Stimulated activated CD8-positive, alpha-beta memory T cell treated with anti-CD3 and anti-CD28 coated beads, Interleukin-15, amount 100 ng/mL, for 4 hours (primary cell): ENCODE data around the gene PSTPIP1.

ENCODE experiments used
- DNase-seq, 2 donors: peaks; one replicate each; pipeline ENCODE4 v3.0.0-alpha.2; 2020; ENCODE audit warnings: low read depth in 2 of 2

PSTPIP1 gene

GRCh38 chr15:77069521-77070121 is 74.7 kb downstream of the PSTPIP1 start:
- DNase-seq, result no peak

GRCh38 chr15:77070180-77070494 is 75.2 kb downstream of the PSTPIP1 start:
- DNase-seq, result no peak

GRCh38 chr15:77070495-77071304 is 75.8 kb downstream of the PSTPIP1 start, which contains the start of gene TSPAN3:
Gene TSPAN3 (minus strand): TSS chr15:77071109. CDS start chr15:77070954, 155 bp downstream.
- DNase-seq, result peak; percentile 83 to 87

GRCh38 chr15:77071305-77072223 is 76.6 kb downstream of the PSTPIP1 start:
- no peak for DNase-seq

GRCh38 chr15:77074350-77074749 is 79.4 kb downstream of the PSTPIP1 start:
- DNase-seq, result no peak

- no peak for DNase-seq
Measured at GRCh38 chr15:77075528-77075927, 80.6 kb downstream of the PSTPIP1 start.

GRCh38 chr15:77076323-77076915 is 81.5 kb downstream of the PSTPIP1 start:
- DNase-seq, result no peak

GRCh38 chr15:77081971-77082370 is 87.0 kb downstream of the PSTPIP1 start:
- no peak for DNase-seq

- DNase-seq, result peak in 1 of 2 donors; percentile 17
Measured at GRCh38 chr15:77083381-77084160, 88.6 kb downstream of the PSTPIP1 start.

GRCh38 chr15:77084436-77084835 is 89.5 kb downstream of the PSTPIP1 start:
- no peak for DNase-seq

- DNase-seq, result no peak
Measured at GRCh38 chr15:77085297-77085696, 90.4 kb downstream of the PSTPIP1 start.
